H7 (cell line): ENCODE measurements around the gene PRSS2. TPM values are rescaled to one million over a fixed set of nuclear protein-coding genes. Genes with fewer than 3 reads are reported as not detected.

Experiments used
- total RNA-seq: library from RNA; depleted of rRNA; stranded (reverse); fragments of >200 nt; shearing (Covaris generic); gene quantifications from 2 replicates; pipeline ENCODE4 v1.2.3, GENCODE V29; 2014; rRNA removed

The PRSS2 gene
- total RNA-seq, 1 experiment from 2014 or later = 0.97 TPM

Other genes starting within 250 kb of the PRSS2 start
- gene PRSS1, start 21.5 kb upstream of the PRSS2 start, total RNA-seq = 0.62 and 0.96 TPM in 2 replicates
- 4.0 and 8.8 TPM in 2 replicates for gene EPHB6, start 84.1 kb downstream of the PRSS2 start, total RNA-seq
- 0.17 and 0.22 TPM in 2 replicates for gene TRPV6, start 114.8 kb downstream of the PRSS2 start, total RNA-seq
- gene TRPV5, start 162.8 kb downstream of the PRSS2 start, total RNA-seq = not detected in 2 replicates
- gene LLCFC1, start 168.5 kb downstream of the PRSS2 start, total RNA-seq = not detected in 2 replicates
- gene KEL, start 191.4 kb downstream of the PRSS2 start, total RNA-seq = 1.7 and 7.7 TPM in 2 replicates